Body of pancreas (tissue), 4 donors: ENCODE measurements around the gene HOXA3.

Source experiments
- CTCF ChIP-seq, 7 experiments: fragments of 450-650 bp in 4 of 7; fragments of 200-600 bp in 3 of 7; sonication (generic) in 3 of 7; IDR thresholded peaks; one replicate each; pipeline ENCODE4 v1.5.1; 2016 to 2019; ENCODE audit warnings: antibody characterized with exemption in 7 of 7
- POLR2A ChIP-seq, 3 donors: fragments of 450-650 bp; IDR thresholded peaks; one replicate each; pipeline ENCODE4 v1.6.1; 2016; ENCODE audit warnings: antibody characterized with exemption in 3 of 3, mild to moderate bottlenecking in 2 of 3

- TF ChIP-seq CTCF (IDR thresholded peaks at IDR 0.05) (no peak), POLR2A (IDR thresholded peaks at IDR 0.05) (no peak)
Observed at GRCh38 chr7:27187475-27188385, 35.3 kb upstream of the HOXA3 start.
